GM23338 (cell line): ENCODE measurements around the gene BMAL1. TPM values are rescaled to one million over a fixed set of nuclear protein-coding genes. Genes with fewer than 3 reads are reported as not detected.

ENCODE experiments used
- ATAC-seq: fragments of 200-7000 bp; cut with Tn5 transposase; 3 replicates; pipeline ENCODE4 v1.9.1; 2020
- DNase-seq: peaks from one replicate; pipeline ENCODE4 v3.0.0-alpha.2; 2015; ENCODE audit warnings: low spot score
- H2AFZ ChIP-seq: fragments of 200-600 bp; sonication (generic); 2 replicates; pipeline ENCODE4 v1.8.0; 2016; ENCODE audit warnings: antibody characterized with exemption, mild to moderate bottlenecking, moderate library complexity
- H3F3A ChIP-seq: fragments of 200-600 bp; sonication (generic); replicated peaks from 2 replicates; pipeline ENCODE4 v1.8.0; 2017; ENCODE audit warnings: antibody characterized with exemption, mixed run types, low read depth
- H3K27ac ChIP-seq: fragments of 200-600 bp; sonication (generic); 2 replicates; pipeline ENCODE4 v1.6.1; 2016; ENCODE audit warnings: low read depth
- H3K27me3 ChIP-seq: fragments of 200-600 bp; sonication (generic); 2 replicates; pipeline ENCODE4 v1.8.0; 2016; ENCODE audit warnings: mild to moderate bottlenecking, mixed run types, moderate library complexity; ENCODE audit not compliant: insufficient read depth
- H3K36me3 ChIP-seq: fragments of 200-600 bp; sonication (generic); 2 replicates; pipeline ENCODE4 v1.8.0; 2016; ENCODE audit warnings: mild to moderate bottlenecking; ENCODE audit not compliant: insufficient read depth
- H3K4me1 ChIP-seq: fragments of 200-600 bp; sonication (generic); 2 replicates; pipeline ENCODE4 v1.8.0; 2016; ENCODE audit warnings: mild to moderate bottlenecking, moderate library complexity; ENCODE audit not compliant: insufficient read depth
- H3K4me2 ChIP-seq: fragments of 200-600 bp; sonication (generic); 2 replicates; pipeline ENCODE4 v1.7.1; 2017; ENCODE audit warnings: mixed run types
- H3K4me3 ChIP-seq: fragments of 200-600 bp; sonication (generic); 2 replicates; pipeline ENCODE4 v1.6.1; 2016; ENCODE audit warnings: mixed run types
- H3K79me2 ChIP-seq: fragments of 200-600 bp; sonication (generic); replicated peaks from 2 replicates; pipeline ENCODE4 v1.8.0; 2017; ENCODE audit warnings: mild to moderate bottlenecking; ENCODE audit not compliant: insufficient read depth
- H3K9me2 ChIP-seq: fragments of 200-600 bp; sonication (generic); 2 replicates; pipeline ENCODE4 v1.8.0; 2017; ENCODE audit not compliant: insufficient read depth
- H4K20me1 ChIP-seq: fragments of 200-600 bp; sonication (generic); replicated peaks from 2 replicates; pipeline ENCODE4 v1.8.0; 2017; ENCODE audit warnings: mild to moderate bottlenecking; ENCODE audit not compliant: insufficient read depth
- H3K27ac Mint-ChIP-seq: 2 replicates; pipeline ENCODE4 v1.8.0; 2020; ENCODE audit warnings: inconsistent platforms, mild to moderate bottlenecking, moderate library complexity, mixed read lengths
- H3K27me3 Mint-ChIP-seq: 3 replicates; pipeline ENCODE4 v1.8.0; 2022; ENCODE audit warnings: low read depth, mild to moderate bottlenecking, moderate library complexity, mixed read lengths, inconsistent platforms; ENCODE audit not compliant: insufficient read depth, poor library complexity
- H3K36me3 Mint-ChIP-seq: 3 replicates; pipeline ENCODE4 v1.8.0; 2021; ENCODE audit warnings: low read depth, mild to moderate bottlenecking, inconsistent platforms, moderate library complexity, mixed read lengths
- H3K4me1 Mint-ChIP-seq: 3 replicates; pipeline ENCODE4 v1.8.0; 2020; ENCODE audit warnings: mild to moderate bottlenecking, inconsistent platforms, mixed read lengths
- H3K4me3 Mint-ChIP-seq: 3 replicates; pipeline ENCODE4 v1.8.0; 2021; ENCODE audit warnings: moderate library complexity, mild to moderate bottlenecking, inconsistent platforms, mixed read lengths
- H3K9me3 Mint-ChIP-seq: 3 replicates; pipeline ENCODE4 v1.8.0; 2020; ENCODE audit warnings: moderate library complexity, mild to moderate bottlenecking, inconsistent platforms, mixed read lengths
- CREB1 ChIP-seq: fragments of 250-450 bp; sonication (Bioruptor Pico); IDR thresholded peaks from 2 replicates; pipeline ENCODE4 v1.5.0; 2020; ENCODE audit warnings: low read depth, mild to moderate bottlenecking, moderate library complexity
- EZH2 ChIP-seq: fragments of 200-600 bp; sonication (generic); IDR thresholded peaks from one replicate; pipeline ENCODE4 v1.8.0; 2017; ENCODE audit warnings: antibody characterized with exemption, mild to moderate bottlenecking, low read depth; ENCODE audit not compliant: unreplicated experiment
- EZH2phosphoT487 ChIP-seq: fragments of 200-600 bp; sonication (generic); IDR thresholded peaks from one replicate; pipeline ENCODE4 v1.8.1; 2018; ENCODE audit warnings: antibody characterized with exemption; ENCODE audit not compliant: unreplicated experiment
- JUNB ChIP-seq: IDR thresholded peaks from one replicate; pipeline ENCODE4 v1.6.1; 2016; ENCODE audit warnings: antibody characterized with exemption; ENCODE audit not compliant: unreplicated experiment
- NANOG ChIP-seq: IDR thresholded peaks from 2 replicates; pipeline ENCODE4 v1.6.1; 2016; ENCODE audit warnings: antibody characterized with exemption, borderline replicate concordance
- POLR2AphosphoS5 ChIP-seq: IDR thresholded peaks from 2 replicates; pipeline ENCODE4 v1.6.1; 2016; ENCODE audit warnings: antibody characterized with exemption, low read depth
- STAT1 ChIP-seq: IDR thresholded peaks from one replicate; pipeline ENCODE4 v1.6.1; 2016; ENCODE audit warnings: antibody characterized with exemption; ENCODE audit not compliant: unreplicated experiment
- ZNF114 ChIP-seq: fragments of 250-450 bp; sonication (Bioruptor Pico); IDR thresholded peaks from 2 replicates; pipeline ENCODE4 v1.5.0; 2020; ENCODE audit warnings: mild to moderate bottlenecking, moderate library complexity
- polyA plus RNA-seq: library from polyadenylated mRNA; unstranded; fragments of >200 nt; fragmentation: Nextera tagmentation; extraction: Ambion mirVana; gene quantifications from 2 replicates; pipeline ENCODE4 v1.2.1, GENCODE V29; 2016
- total RNA-seq: library from RNA; depleted of rRNA; stranded (reverse); fragments of >200 nt; shearing (Covaris generic); gene quantifications from 2 replicates; pipeline ENCODE4 v1.2.3, GENCODE V29; 2014
- TF ChIP-seq, protein P1 (sequence below), 2 experiments: fragments of 200-600 bp in 1 of 2; sonication (generic) in 1 of 2; conservative IDR thresholded peaks; 2 replicates each; pipeline versions ENCODE4 v1.5.1 to v1.6.1; 2016 to 2017; ENCODE audit warnings: antibody characterized with exemption in 2 of 2, low read depth in 2 of 2, mild to moderate bottlenecking in 2 of 2, moderate library complexity in 1 of 2
- TF ChIP-seq, protein P2 (sequence below): IDR thresholded peaks from 2 replicates; pipeline ENCODE4 v1.6.1; 2016; ENCODE audit warnings: antibody characterized with exemption
- TF ChIP-seq, protein P3 (sequence below): fragments of 250-450 bp; sonication (Bioruptor Pico); IDR thresholded peaks from 2 replicates; pipeline ENCODE4 v1.5.0; 2020; ENCODE audit warnings: mild to moderate bottlenecking, moderate library complexity

The BMAL1 gene
- total and polyA plus RNA-seq, 2 experiments from 2014 or later = 5.1 to 7.2 TPM

DNA sequence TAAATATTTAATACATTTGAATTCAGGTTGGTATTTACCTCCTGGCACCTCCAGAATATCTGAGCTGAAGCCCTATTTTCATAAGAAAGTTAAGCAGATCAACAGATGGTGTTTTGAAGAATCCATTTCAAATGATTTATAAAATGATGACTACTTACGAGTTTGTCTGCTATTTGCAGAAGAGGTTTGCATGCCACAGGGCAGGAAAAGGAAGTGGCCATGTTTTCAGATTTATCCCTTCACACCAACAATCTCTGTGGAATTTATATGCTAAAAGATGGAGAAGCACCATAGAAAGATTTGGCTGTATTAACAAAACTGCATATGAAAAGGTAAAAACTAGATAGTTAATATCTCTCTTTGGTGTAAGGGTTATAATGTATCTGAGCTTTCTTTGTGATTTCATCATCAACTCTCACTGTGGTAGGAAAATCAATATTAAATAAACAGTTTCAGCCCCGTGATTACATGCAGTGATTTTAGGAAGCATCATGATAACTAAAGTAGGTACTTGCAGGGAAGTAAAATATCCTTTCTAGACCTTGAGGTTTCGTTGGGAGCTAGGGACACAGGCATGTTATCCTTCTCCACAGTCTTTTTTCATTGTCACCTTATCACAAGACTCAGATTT lies 2.6 kb downstream of the BMAL1 start (continued):
- TF ChIP-seq, protein P1, sequence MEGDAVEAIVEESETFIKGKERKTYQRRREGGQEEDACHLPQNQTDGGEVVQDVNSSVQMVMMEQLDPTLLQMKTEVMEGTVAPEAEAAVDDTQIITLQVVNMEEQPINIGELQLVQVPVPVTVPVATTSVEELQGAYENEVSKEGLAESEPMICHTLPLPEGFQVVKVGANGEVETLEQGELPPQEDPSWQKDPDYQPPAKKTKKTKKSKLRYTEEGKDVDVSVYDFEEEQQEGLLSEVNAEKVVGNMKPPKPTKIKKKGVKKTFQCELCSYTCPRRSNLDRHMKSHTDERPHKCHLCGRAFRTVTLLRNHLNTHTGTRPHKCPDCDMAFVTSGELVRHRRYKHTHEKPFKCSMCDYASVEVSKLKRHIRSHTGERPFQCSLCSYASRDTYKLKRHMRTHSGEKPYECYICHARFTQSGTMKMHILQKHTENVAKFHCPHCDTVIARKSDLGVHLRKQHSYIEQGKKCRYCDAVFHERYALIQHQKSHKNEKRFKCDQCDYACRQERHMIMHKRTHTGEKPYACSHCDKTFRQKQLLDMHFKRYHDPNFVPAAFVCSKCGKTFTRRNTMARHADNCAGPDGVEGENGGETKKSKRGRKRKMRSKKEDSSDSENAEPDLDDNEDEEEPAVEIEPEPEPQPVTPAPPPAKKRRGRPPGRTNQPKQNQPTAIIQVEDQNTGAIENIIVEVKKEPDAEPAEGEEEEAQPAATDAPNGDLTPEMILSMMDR (conservative IDR thresholded peaks at IDR 0.05; ENCODE audit: low read depth in 2 of 2) = no peak
- TF ChIP-seq EZH2phosphoT487 (no peak), NANOG (no peak), EZH2 (no peak), STAT1 (no peak), CREB1 (CRISPR knock-in tag) (no peak)

DNA sequence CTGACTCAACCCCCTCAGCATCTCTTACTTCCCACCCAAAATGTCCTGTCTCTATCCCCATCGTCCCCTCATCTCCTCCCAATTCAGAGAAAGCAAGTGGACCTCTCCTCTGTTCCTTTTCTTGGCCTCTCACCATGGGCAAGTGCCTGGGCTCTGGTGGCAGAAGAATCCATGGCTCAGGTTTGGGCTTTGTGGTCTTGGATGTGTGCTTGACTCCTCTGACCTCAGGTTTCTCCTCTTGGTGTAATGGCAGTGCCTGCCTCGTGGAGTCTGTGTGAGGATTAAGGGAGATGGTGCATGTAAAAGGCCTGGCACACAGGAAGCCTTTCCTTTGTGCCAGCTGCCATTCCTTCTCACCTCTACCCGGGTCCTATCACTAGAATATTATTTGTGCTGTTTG lies 3.2 kb downstream of the BMAL1 start:
- H3K27me3 Mint-ChIP-seq = peaks cover 43% of the 10 kb centered on the region
- no peak overlapping the region for H3K27ac Mint-ChIP-seq
- DNase-seq = no peak
- H3K27me3 ChIP-seq = peaks cover 39% of the 10 kb centered on the region
- H3K9me2 ChIP-seq = no peaks in the 10 kb centered on the region
- H3K27ac ChIP-seq = no peak overlapping the region
- H3K4me2 ChIP-seq = no peak overlapping the region
- no peaks in the 10 kb centered on the region for H3K9me3 Mint-ChIP-seq
- no peak overlapping the region for H2AFZ ChIP-seq
- no peak for ATAC-seq
- H3K4me1 ChIP-seq = peaks cover 18% of the 10 kb centered on the region
- no peaks in the 10 kb centered on the region for H3K36me3 ChIP-seq
- H4K20me1 ChIP-seq = peaks cover 9% of the 10 kb centered on the region; the same call in 1 of the 2 replicates
- no peak overlapping the region for H3K4me3 ChIP-seq
- H3K4me3 Mint-ChIP-seq = no peak overlapping the region
- no peaks in the 10 kb centered on the region for H3F3A ChIP-seq
- peaks cover 3% of the 10 kb centered on the region; the same call in 1 of the 3 replicates for H3K36me3 Mint-ChIP-seq
- H3K4me1 Mint-ChIP-seq = peaks cover 45% of the 10 kb centered on the region
- H3K79me2 ChIP-seq = peaks cover 15% of the 10 kb centered on the region
- TF ChIP-seq, protein P2, sequence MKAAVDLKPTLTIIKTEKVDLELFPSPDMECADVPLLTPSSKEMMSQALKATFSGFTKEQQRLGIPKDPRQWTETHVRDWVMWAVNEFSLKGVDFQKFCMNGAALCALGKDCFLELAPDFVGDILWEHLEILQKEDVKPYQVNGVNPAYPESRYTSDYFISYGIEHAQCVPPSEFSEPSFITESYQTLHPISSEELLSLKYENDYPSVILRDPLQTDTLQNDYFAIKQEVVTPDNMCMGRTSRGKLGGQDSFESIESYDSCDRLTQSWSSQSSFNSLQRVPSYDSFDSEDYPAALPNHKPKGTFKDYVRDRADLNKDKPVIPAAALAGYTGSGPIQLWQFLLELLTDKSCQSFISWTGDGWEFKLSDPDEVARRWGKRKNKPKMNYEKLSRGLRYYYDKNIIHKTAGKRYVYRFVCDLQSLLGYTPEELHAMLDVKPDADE = no peak
- TF ChIP-seq, protein P3, sequence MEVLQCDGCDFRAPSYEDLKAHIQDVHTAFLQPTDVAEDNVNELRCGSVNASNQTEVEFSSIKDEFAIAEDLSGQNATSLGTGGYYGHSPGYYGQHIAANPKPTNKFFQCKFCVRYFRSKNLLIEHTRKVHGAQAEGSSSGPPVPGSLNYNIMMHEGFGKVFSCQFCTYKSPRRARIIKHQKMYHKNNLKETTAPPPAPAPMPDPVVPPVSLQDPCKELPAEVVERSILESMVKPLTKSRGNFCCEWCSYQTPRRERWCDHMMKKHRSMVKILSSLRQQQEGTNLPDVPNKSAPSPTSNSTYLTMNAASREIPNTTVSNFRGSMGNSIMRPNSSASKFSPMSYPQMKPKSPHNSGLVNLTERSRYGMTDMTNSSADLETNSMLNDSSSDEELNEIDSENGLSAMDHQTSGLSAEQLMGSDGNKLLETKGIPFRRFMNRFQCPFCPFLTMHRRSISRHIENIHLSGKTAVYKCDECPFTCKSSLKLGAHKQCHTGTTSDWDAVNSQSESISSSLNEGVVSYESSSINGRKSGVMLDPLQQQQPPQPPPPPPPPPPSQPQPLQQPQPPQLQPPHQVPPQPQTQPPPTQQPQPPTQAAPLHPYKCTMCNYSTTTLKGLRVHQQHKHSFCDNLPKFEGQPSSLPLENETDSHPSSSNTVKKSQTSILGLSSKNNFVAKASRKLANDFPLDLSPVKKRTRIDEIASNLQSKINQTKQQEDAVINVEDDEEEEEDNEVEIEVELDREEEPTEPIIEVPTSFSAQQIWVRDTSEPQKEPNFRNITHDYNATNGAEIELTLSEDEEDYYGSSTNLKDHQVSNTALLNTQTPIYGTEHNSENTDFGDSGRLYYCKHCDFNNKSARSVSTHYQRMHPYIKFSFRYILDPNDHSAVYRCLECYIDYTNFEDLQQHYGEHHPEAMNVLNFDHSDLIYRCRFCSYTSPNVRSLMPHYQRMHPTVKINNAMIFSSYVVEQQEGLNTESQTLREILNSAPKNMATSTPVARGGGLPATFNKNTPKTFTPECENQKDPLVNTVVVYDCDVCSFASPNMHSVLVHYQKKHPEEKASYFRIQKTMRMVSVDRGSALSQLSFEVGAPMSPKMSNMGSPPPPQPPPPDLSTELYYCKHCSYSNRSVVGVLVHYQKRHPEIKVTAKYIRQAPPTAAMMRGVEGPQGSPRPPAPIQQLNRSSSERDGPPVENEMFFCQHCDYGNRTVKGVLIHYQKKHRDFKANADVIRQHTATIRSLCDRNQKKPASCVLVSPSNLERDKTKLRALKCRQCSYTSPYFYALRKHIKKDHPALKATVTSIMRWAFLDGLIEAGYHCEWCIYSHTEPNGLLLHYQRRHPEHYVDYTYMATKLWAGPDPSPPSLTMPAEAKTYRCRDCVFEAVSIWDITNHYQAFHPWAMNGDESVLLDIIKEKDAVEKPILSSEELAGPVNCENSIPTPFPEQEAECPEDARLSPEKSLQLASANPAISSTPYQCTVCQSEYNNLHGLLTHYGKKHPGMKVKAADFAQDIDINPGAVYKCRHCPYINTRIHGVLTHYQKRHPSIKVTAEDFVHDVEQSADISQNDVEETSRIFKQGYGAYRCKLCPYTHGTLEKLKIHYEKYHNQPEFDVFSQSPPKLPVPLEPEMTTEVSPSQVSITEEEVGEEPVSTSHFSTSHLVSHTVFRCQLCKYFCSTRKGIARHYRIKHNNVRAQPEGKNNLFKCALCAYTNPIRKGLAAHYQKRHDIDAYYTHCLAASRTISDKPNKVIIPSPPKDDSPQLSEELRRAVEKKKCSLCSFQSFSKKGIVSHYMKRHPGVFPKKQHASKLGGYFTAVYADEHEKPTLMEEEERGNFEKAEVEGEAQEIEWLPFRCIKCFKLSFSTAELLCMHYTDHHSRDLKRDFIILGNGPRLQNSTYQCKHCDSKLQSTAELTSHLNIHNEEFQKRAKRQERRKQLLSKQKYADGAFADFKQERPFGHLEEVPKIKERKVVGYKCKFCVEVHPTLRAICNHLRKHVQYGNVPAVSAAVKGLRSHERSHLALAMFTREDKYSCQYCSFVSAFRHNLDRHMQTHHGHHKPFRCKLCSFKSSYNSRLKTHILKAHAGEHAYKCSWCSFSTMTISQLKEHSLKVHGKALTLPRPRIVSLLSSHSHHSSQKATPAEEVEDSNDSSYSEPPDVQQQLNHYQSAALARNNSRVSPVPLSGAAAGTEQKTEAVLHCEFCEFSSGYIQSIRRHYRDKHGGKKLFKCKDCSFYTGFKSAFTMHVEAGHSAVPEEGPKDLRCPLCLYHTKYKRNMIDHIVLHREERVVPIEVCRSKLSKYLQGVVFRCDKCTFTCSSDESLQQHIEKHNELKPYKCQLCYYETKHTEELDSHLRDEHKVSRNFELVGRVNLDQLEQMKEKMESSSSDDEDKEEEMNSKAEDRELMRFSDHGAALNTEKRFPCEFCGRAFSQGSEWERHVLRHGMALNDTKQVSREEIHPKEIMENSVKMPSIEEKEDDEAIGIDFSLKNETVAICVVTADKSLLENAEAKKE (CRISPR knock-in tag) = no peak
- TF ChIP-seq, protein P1 (conservative IDR thresholded peaks at IDR 0.05; ENCODE audit: low read depth in 2 of 2) = no peak
- TF ChIP-seq ZNF114 (CRISPR knock-in tag) (no peak), NANOG (no peak), STAT1 (no peak), JUNB (no peak), EZH2 (no peak), POLR2AphosphoS5 (no peak)
